ENCODE results near the gene NCOA4. TPM values are rescaled to one million over a fixed set of nuclear protein-coding genes. Genes with fewer than 3 reads are reported as not detected.

The NCOA4 gene
- total and polyA plus RNA-seq, 2 of the 8 experiments (the other 6 are each of a cell fraction or from before 2014, with no cell fraction given): 28.9 to 65.2 TPM

- TF ChIP-seq RNF2 (IDR thresholded peaks at IDR 0.05; ENCODE audit: borderline replicate concordance, low read depth, low read length, missing control alignments, poor library complexity, severe bottlenecking) (no peak), CBX5 (IDR thresholded peaks at IDR 0.05; ENCODE audit: low read depth, low read length) (no peak), GTF2F1 (IDR thresholded peaks at IDR 0.05; ENCODE audit: borderline replicate concordance, low read depth, low read length) (no peak), HDAC2 (IDR thresholded peaks at IDR 0.05; ENCODE audit: borderline replicate concordance in 1 of 2, low read depth in 2 of 2, low read length in 2 of 2) (no peak), ATF3 (IDR thresholded peaks at IDR 0.05; ENCODE audit: insufficient read depth, low read depth, low read length) (no peak)
These were observed 23.4 kb upstream of the NCOA4 start (continued) for GRCh38 chr10:46053534-46054434.
